Esophagus muscularis mucosa (tissue), 4 donors: Measurements from ENCODE around the gene RIN3. TPM values are rescaled to one million over a fixed set of nuclear protein-coding genes. Genes with fewer than 3 reads are reported as not detected.

Experiments used
- DNase-seq: peaks from one replicate; pipeline ENCODE4 v3.0.0-alpha.2; 2017; ENCODE audit errors: extremely low spot score
- H3K27ac ChIP-seq, 4 donors: fragments of 200-600 bp; sonication (generic); replicated peaks in 1 of 4; 1 replicate in 3 of 4; 2 replicates in 1 of 4; pipeline ENCODE4 v1.5.1; 2016 to 2019; ENCODE audit warnings: mild to moderate bottlenecking in 1 of 4
- H3K27me3 ChIP-seq, 4 donors: fragments of 200-600 bp; sonication (generic); one replicate each; pipeline versions ENCODE4 v1.5.1 to v1.6.0; 2016 to 2019
- H3K36me3 ChIP-seq, 4 donors: fragments of 200-600 bp; sonication (generic); one replicate each; pipeline ENCODE4 v1.5.1; 2016 to 2019
- H3K4me1 ChIP-seq, 4 donors: fragments of 200-600 bp; sonication (generic); one replicate each; pipeline ENCODE4 v1.5.1; 2016 to 2019
- H3K4me3 ChIP-seq, 4 donors: fragments of 200-600 bp; sonication (generic); 1 replicate in 2 of 4; 2 replicates in 2 of 4; pipeline ENCODE4 v1.5.1; 2016 to 2019; ENCODE audit warnings: mild to moderate bottlenecking in 4 of 4, moderate library complexity in 1 of 4
- H3K9me3 ChIP-seq, 4 donors: fragments of 200-600 bp; sonication (generic); 1 replicate in 3 of 4; 2 replicates in 1 of 4; pipeline ENCODE4 v1.5.1; 2016 to 2019
- EP300 ChIP-seq: sonication (generic); formaldehyde crosslinking; IDR thresholded peaks from one replicate; pipeline ENCODE4 v1.6.1; 2017; ENCODE audit warnings: antibody characterized with exemption
- POLR2A ChIP-seq: fragments of 450-650 bp; IDR thresholded peaks from one replicate; pipeline ENCODE4 v1.6.1; 2017; ENCODE audit warnings: antibody characterized with exemption, moderate library complexity, mild to moderate bottlenecking, low read depth
- POLR2AphosphoS5 ChIP-seq, 2 donors: sonication (generic); formaldehyde crosslinking; IDR thresholded peaks; one replicate each; pipeline ENCODE4 v1.6.1; 2017; ENCODE audit warnings: antibody characterized with exemption in 2 of 2
- WGBS: methylation state at CpG from one replicate; pipeline ENCODE4 v1.1.5; 2018; 5-methylcytosine and 5-hydroxymethylcytosine counted together
- intact Hi-C: fragments of 100-400 bp; cut with DNase I; formaldehyde crosslinking; loops from one replicate; pipeline ENCODE4 v1.15.1; 2023
- total RNA-seq, 4 donors: library from RNA; depleted of rRNA; stranded (reverse); fragments of >200 nt; gene quantifications; one replicate each; pipeline versions ENCODE4 v1.1.0 to v1.2.1, GENCODE V29; 2016
- TF ChIP-seq, protein P1 (sequence below), 3 experiments: fragments of 200-600 bp in 2 of 3; fragments of 450-650 bp in 1 of 3; sonication (generic) in 2 of 3; IDR thresholded peaks; one replicate each; pipeline ENCODE4 v1.5.1; 2017 to 2019; ENCODE audit warnings: antibody characterized with exemption in 3 of 3, mild to moderate bottlenecking in 2 of 3, moderate library complexity in 1 of 3

RIN3 gene
- total RNA-seq, 4 donors from 2014 or later = 10.6 to 20.0 (median 13.1) TPM

DNA sequence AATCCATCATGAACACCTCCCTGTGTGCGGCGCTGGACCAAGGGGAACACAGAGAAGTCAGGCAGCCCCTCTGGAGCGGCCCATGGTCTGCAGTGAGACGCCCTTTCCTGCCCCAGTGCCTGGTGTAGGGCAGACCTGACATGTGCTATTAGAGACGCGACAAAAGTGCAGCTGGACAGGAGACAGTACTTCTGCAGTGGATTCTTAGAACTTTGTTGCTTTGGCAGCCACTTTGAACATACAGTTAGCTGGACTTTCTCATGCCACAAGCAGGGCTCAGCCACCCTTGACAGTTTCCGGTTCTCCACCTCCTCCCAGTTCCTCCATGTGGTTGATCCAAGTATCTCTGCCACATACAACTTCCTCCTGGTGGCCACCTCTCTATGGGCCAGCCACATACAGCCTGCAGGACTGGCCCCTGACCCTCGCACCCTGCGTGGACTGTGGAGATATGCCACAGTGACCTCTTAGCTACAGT is 188.9 kb downstream of the RIN3 start:
- no peak for DNase-seq
- Histone ChIP-seq H3K4me3 (no peak overlapping the region), H3K27ac (no peak overlapping the region), H3K27me3 (no peaks in the 10 kb centered on the region), H3K36me3 (peaks cover 17 to 45% (median 44%) of the 10 kb centered on the region in 4 donors), H3K4me1 (peaks cover 0 to 3% (median 0%) of the 10 kb centered on the region in 4 donors), H3K9me3 (no peaks in the 10 kb centered on the region)
- TF ChIP-seq POLR2AphosphoS5 (IDR thresholded peaks at IDR 0.05) (no peak), POLR2A (no peak), EP300 (no peak)
- TF ChIP-seq, protein P1, sequence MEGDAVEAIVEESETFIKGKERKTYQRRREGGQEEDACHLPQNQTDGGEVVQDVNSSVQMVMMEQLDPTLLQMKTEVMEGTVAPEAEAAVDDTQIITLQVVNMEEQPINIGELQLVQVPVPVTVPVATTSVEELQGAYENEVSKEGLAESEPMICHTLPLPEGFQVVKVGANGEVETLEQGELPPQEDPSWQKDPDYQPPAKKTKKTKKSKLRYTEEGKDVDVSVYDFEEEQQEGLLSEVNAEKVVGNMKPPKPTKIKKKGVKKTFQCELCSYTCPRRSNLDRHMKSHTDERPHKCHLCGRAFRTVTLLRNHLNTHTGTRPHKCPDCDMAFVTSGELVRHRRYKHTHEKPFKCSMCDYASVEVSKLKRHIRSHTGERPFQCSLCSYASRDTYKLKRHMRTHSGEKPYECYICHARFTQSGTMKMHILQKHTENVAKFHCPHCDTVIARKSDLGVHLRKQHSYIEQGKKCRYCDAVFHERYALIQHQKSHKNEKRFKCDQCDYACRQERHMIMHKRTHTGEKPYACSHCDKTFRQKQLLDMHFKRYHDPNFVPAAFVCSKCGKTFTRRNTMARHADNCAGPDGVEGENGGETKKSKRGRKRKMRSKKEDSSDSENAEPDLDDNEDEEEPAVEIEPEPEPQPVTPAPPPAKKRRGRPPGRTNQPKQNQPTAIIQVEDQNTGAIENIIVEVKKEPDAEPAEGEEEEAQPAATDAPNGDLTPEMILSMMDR (IDR thresholded peaks at IDR 0.05) = no peak
- 85% methylated on average over 9 of the region's 9 CpGs for WGBS
- intact Hi-C loops = no loop called here

DNA sequence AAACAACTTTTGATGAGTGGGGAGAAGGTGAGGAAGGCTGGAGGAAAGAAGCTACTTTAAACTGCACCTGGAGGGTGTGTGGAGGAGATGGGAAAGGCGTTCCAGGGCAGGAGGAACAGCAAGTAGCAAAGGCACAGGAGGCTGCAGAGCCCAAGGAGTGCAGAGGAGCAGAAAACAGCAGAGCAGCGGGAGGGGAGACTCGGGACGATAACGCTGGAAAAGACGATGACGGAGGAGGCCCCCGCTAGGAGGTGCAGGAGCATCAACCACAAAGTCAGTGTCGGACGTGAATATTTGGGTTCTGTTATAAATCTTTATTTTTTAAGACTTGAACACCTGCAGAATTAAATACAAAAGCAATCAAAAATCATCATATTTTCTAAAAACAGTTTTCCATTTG is 189.9 kb downstream of the RIN3 start:
- Histone ChIP-seq H3K27ac (no peak overlapping the region), H3K27me3 (no peaks in the 10 kb centered on the region), H3K4me1 (peaks cover 0 to 3% (median 0%) of the 10 kb centered on the region in 4 donors), H3K36me3 (peaks cover 17 to 54% (median 47%) of the 10 kb centered on the region in 4 donors), H3K9me3 (no peaks in the 10 kb centered on the region), H3K4me3 (no peak overlapping the region)
- WGBS = 93% methylated on average over 10 of the region's 10 CpGs
- DNase-seq = no peak
- intact Hi-C loops = no loop called here
- TF ChIP-seq EP300 (no peak), POLR2AphosphoS5 (IDR thresholded peaks at IDR 0.05) (no peak), POLR2A (no peak)
- TF ChIP-seq, protein P1 (IDR thresholded peaks at IDR 0.05) = no peak

DNA sequence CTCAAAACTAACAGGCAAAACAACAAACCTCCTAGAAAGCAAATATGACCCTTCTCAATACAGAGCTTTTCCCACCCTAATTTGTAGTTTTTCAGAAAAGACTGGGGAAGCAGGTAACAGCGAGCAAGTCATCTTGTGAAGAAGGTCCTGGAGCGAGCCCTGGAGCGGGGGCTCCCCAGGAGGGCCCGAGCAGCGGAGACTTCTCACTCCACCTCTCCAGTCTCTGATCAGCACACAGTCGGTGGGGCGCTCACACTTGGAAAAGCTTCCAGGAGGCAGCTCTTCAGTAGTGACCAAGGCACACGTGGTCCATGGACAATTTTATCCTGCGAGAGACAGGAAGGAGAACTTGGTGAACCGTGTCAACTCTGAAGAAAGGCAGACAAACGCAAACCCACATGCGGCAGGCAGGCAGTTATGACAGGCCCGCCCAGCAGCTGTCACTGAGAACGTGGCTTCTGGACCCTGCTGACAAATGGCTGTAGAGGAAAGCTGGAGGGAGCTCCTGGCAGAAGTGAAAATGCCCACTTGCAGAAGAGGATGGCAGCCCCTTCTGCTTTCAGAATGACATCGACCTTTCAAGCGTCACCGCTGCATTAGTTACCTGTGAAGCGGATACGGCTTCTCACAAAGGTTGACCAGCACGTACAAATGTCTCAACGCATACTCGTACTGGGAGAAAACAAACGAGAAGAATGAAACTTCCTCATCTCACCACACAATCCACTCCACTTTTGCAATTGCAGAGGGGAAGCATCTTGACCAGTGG is 190.6 kb downstream of the RIN3 start:
- TF ChIP-seq, protein P1 (IDR thresholded peaks at IDR 0.05) = no peak
- no peak for TF ChIP-seq POLR2AphosphoS5 (IDR thresholded peaks at IDR 0.05)
- TF ChIP-seq EP300 = no peak
- TF ChIP-seq POLR2A = no peak
- no peaks in the 10 kb centered on the region for H3K9me3 ChIP-seq
- H3K27ac ChIP-seq = peak overlapping the region in 1 of 4 donors; percentile 35
- no peak overlapping the region for H3K4me3 ChIP-seq
- peaks cover 17 to 58% (median 52%) of the 10 kb centered on the region in 4 donors for H3K36me3 ChIP-seq
- intact Hi-C loops = no loop called here
- no peaks in the 10 kb centered on the region for H3K27me3 ChIP-seq
- DNase-seq = no peak
- 84% methylated on average over 23 of the region's 23 CpGs for WGBS
- peaks cover 0 to 3% (median 0%) of the 10 kb centered on the region in 4 donors for H3K4me1 ChIP-seq

DNA sequence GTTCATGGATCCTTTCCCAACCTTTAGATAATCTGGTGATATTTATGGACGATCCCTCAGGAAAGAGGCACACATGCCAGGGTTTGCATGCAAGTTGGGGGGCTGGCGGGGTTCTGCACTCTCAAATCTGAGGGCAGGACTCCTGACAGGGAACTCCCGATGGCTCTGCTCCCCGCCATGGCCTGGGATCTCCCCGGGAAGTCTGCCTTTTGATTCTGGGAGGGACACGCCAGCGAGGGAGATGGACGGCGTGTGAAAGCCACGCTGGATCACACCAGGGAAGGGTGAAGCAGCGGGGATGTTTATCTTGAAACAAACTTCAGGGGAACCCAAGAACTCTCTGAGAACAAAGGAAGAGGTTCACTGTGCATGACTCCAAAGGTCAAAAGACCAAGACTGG is 191.2 kb downstream of the RIN3 start:
- TF ChIP-seq POLR2A = no peak
- no peak for TF ChIP-seq EP300
- no peak for TF ChIP-seq POLR2AphosphoS5 (IDR thresholded peaks at IDR 0.05)
- TF ChIP-seq, protein P1 (IDR thresholded peaks at IDR 0.05) = no peak
- no peaks in the 10 kb centered on the region for H3K9me3 ChIP-seq
- intact Hi-C loops = no loop called here
- no peak for DNase-seq
- WGBS = 86% methylated on average over 10 of the region's 11 CpGs
- no peak overlapping the region for H3K4me3 ChIP-seq
- H3K36me3 ChIP-seq = peaks cover 17 to 64% (median 58%) of the 10 kb centered on the region in 4 donors
- H3K27me3 ChIP-seq = no peaks in the 10 kb centered on the region
- H3K4me1 ChIP-seq = peaks cover 0 to 3% (median 0%) of the 10 kb centered on the region in 4 donors
- H3K27ac ChIP-seq = peak overlapping the region in 2 of 4 donors; percentile 16 to 35
